Mesenchymal stem cell (in vitro differentiated cells and primary cell): Measurements from ENCODE around the gene PDE2A.

ENCODE experiments used
- DNase-seq: peaks from one replicate; pipeline ENCODE4 v3.0.0-alpha.2; 2013
- H2AFZ ChIP-seq: one replicate; pipeline ENCODE4 v1.6.1; 2013; ENCODE audit warnings: low read depth, mild to moderate bottlenecking, control low read depth, inconsistent platforms, low read length, moderate library complexity
- H2AK5ac ChIP-seq: 2 replicates; pipeline ENCODE4 v1.6.1; 2013; ENCODE audit warnings: low read length, moderate library complexity, mild to moderate bottlenecking, inconsistent platforms; ENCODE audit not compliant: severe bottlenecking
- H2BK120ac ChIP-seq: one replicate; pipeline ENCODE4 v1.6.1; 2013; ENCODE audit warnings: low read depth, mild to moderate bottlenecking, inconsistent platforms, low read length, moderate library complexity
- H2BK12ac ChIP-seq, 2 experiments: one replicate each; pipeline ENCODE4 v1.6.1; 2013; ENCODE audit warnings: inconsistent platforms in 2 of 2, low read length in 2 of 2, mild to moderate bottlenecking in 2 of 2, moderate library complexity in 2 of 2, control low read depth in 1 of 2
- H2BK15ac ChIP-seq: one replicate; pipeline ENCODE4 v1.6.1; 2013; ENCODE audit warnings: mild to moderate bottlenecking, low read depth, inconsistent platforms; ENCODE audit not compliant: poor library complexity, severe bottlenecking
- H2BK5ac ChIP-seq: 2 replicates; pipeline ENCODE4 v1.6.1; 2013; ENCODE audit warnings: low read depth, mild to moderate bottlenecking, low read length, control low read depth, inconsistent platforms; ENCODE audit not compliant: poor library complexity, severe bottlenecking
- H3K14ac ChIP-seq, 2 experiments: one replicate each; pipeline ENCODE4 v1.6.1; 2013; ENCODE audit warnings: inconsistent platforms in 2 of 2, low read length in 2 of 2, control low read depth in 1 of 2, mild to moderate bottlenecking in 1 of 2, moderate library complexity in 1 of 2
- H3K18ac ChIP-seq, 2 experiments: one replicate each; pipeline ENCODE4 v1.6.1; 2013; ENCODE audit warnings: inconsistent platforms in 2 of 2, low read length in 2 of 2, control low read depth in 1 of 2, low read depth in 1 of 2, mild to moderate bottlenecking in 1 of 2
- H3K23ac ChIP-seq, 2 experiments: one replicate each; pipeline ENCODE4 v1.6.1; 2013; ENCODE audit warnings: inconsistent platforms in 2 of 2, low read length in 2 of 2, mild to moderate bottlenecking in 2 of 2, moderate library complexity in 2 of 2, control low read depth in 1 of 2
- H3K27ac ChIP-seq: 2 replicates; pipeline ENCODE4 v1.5.1; 2013; ENCODE audit warnings: mild to moderate bottlenecking, moderate library complexity, low read length, control low read depth, inconsistent platforms; ENCODE audit not compliant: poor library complexity, severe bottlenecking
- H3K27me3 ChIP-seq, 2 experiments: 2 replicates each; pipeline versions ENCODE4 v1.6.1 to v1.7.0; 2013; ENCODE audit warnings: low read length in 2 of 2, mild to moderate bottlenecking in 2 of 2, moderate library complexity in 2 of 2, control low read depth in 1 of 2, inconsistent platforms in 1 of 2; ENCODE audit not compliant: control insufficient read depth in 1 of 2, insufficient read depth in 1 of 2
- H3K36me3 ChIP-seq, 2 experiments: 2 replicates each; pipeline versions ENCODE4 v1.6.1 to v1.7.0; 2013; ENCODE audit warnings: low read length in 2 of 2, control low read depth in 1 of 2, inconsistent platforms in 1 of 2, low read depth in 1 of 2, mild to moderate bottlenecking in 1 of 2; ENCODE audit not compliant: insufficient read depth in 2 of 2, control insufficient read depth in 1 of 2
- H3K4ac ChIP-seq, 2 experiments: one replicate each; pipeline ENCODE4 v1.6.1; 2013; ENCODE audit warnings: inconsistent platforms in 2 of 2, low read length in 2 of 2, mild to moderate bottlenecking in 2 of 2, moderate library complexity in 2 of 2, control low read depth in 1 of 2, low read depth in 1 of 2
- H3K4me1 ChIP-seq: 2 replicates; pipeline ENCODE4 v1.6.1; 2013; ENCODE audit warnings: low read depth, low read length, control low read depth; ENCODE audit not compliant: control insufficient read depth, insufficient read depth
- H3K4me2 ChIP-seq: 2 replicates; pipeline ENCODE4 v1.6.1; 2013; ENCODE audit warnings: low read length, mild to moderate bottlenecking, inconsistent platforms; ENCODE audit not compliant: poor library complexity, severe bottlenecking
- H3K4me3 ChIP-seq, 2 experiments: 2 replicates each; pipeline versions ENCODE4 v1.5.1 to v1.7.0; 2013; ENCODE audit warnings: low read length in 2 of 2, mild to moderate bottlenecking in 2 of 2, control low read depth in 1 of 2, low read depth in 1 of 2; ENCODE audit not compliant: insufficient read depth in 1 of 2
- H3K79me1 ChIP-seq: replicated peaks from 2 replicates; pipeline ENCODE4 v1.6.1; 2013; ENCODE audit warnings: mild to moderate bottlenecking, control low read depth, low read length, inconsistent platforms; ENCODE audit not compliant: poor library complexity, severe bottlenecking
- H3K9ac ChIP-seq: 2 replicates; pipeline ENCODE4 v1.7.0; 2013; ENCODE audit warnings: mild to moderate bottlenecking, low read length, moderate library complexity
- H3K9me3 ChIP-seq: 2 replicates; pipeline ENCODE4 v1.7.0; 2013; ENCODE audit warnings: mild to moderate bottlenecking, low read length; ENCODE audit not compliant: control insufficient read depth
- H4K8ac ChIP-seq: one replicate; pipeline ENCODE4 v1.6.1; 2013; ENCODE audit warnings: inconsistent platforms, mild to moderate bottlenecking, low read length, moderate library complexity
- H4K91ac ChIP-seq: one replicate; pipeline ENCODE4 v1.6.1; 2013; ENCODE audit warnings: mild to moderate bottlenecking, low read length, inconsistent platforms
- WGBS: methylation state at CpG from one replicate; pipeline ENCODE4 v1.1.7; 2013; ENCODE audit warnings: mixed read lengths; 5-methylcytosine and 5-hydroxymethylcytosine counted together

PDE2A gene

DNA sequence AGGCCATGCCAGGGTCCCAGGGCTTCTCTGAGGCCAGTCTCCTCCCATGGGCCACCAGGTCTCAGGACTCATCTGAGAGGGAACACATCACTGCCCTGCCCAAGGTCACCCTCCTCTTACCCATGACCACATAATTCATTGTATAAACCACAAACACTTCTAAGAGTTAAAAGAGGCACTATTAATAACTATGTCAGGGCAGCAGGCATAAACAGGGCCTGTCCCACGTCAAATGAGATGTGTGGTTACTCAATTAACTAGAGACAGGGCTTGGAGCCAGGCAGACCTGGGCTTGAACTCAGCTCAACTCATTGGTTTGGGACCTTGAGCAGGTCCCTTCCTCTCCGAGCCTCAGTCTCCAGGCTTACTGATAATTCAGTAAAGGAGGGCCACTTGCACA, 44.9 kb upstream of the PDE2A start:
- Histone ChIP-seq H3K4me1 (peaks cover 63% of the 10 kb centered on the region), H3K23ac (no peak overlapping the region), H3K36me3 (peaks cover 26 to 30% of the 10 kb centered on the region in 2 experiments), H3K27me3 (no peaks in the 10 kb centered on the region), H2BK5ac (no peak overlapping the region), H2BK12ac (no peak overlapping the region), H3K4me3 (no peak overlapping the region), H3K79me1 (peaks cover 47% of the 10 kb centered on the region), H3K4ac (no peak overlapping the region), H3K27ac (no peak overlapping the region), H3K14ac (no peak overlapping the region), H2BK15ac (no peak overlapping the region), H2BK120ac (no peak overlapping the region), H4K91ac (no peak overlapping the region), H2AFZ (no peak overlapping the region), H3K18ac (no peak overlapping the region), H2AK5ac (no peak overlapping the region), H4K8ac (no peak overlapping the region), H3K9ac (peak overlapping the region; percentile 82), H3K4me2 (no peak overlapping the region), H3K9me3 (no peaks in the 10 kb centered on the region)
- WGBS = 42% methylated on average over 2 of the region's 2 CpGs
- peak; percentile 70 for DNase-seq

DNA sequence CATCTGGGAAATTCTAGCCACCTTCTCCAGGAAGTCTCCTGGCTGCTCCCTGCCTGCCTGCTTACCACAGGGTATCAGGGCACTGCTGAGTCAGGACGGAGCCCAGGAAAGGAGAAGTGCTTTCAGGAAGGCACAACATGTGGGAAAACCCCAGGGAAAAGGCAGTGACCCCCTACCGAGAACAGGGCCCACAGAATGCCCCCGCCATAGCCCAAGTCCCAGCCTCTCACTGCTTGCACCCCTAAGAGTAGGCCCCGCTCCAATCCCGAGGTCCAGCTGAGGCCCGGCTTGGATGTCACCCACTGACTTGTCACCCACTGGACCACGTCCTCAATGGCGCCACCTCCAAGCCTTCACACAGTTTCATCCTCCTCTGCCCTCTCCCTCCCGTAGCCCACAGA, 43.9 kb upstream of the PDE2A start:
- Histone ChIP-seq H3K4me3 (no peak overlapping the region), H3K27ac (no peak overlapping the region), H3K36me3 (peaks cover 26 to 35% of the 10 kb centered on the region in 2 experiments), H3K79me1 (peaks cover 52% of the 10 kb centered on the region), H3K14ac (no peak overlapping the region), H4K8ac (no peak overlapping the region), H3K23ac (no peak overlapping the region), H3K4me1 (peaks cover 56% of the 10 kb centered on the region), H2BK12ac (no peak overlapping the region), H3K9me3 (no peaks in the 10 kb centered on the region), H2BK5ac (no peak overlapping the region), H3K18ac (no peak overlapping the region), H3K4ac (no peak overlapping the region), H2BK120ac (no peak overlapping the region), H2BK15ac (no peak overlapping the region), H3K4me2 (no peak overlapping the region), H3K9ac (no peak overlapping the region), H2AFZ (no peak overlapping the region), H2AK5ac (no peak overlapping the region), H4K91ac (no peak overlapping the region), H3K27me3 (no peaks in the 10 kb centered on the region)
- WGBS = 94% methylated on average over 9 of the region's 9 CpGs
- no peak for DNase-seq

DNA sequence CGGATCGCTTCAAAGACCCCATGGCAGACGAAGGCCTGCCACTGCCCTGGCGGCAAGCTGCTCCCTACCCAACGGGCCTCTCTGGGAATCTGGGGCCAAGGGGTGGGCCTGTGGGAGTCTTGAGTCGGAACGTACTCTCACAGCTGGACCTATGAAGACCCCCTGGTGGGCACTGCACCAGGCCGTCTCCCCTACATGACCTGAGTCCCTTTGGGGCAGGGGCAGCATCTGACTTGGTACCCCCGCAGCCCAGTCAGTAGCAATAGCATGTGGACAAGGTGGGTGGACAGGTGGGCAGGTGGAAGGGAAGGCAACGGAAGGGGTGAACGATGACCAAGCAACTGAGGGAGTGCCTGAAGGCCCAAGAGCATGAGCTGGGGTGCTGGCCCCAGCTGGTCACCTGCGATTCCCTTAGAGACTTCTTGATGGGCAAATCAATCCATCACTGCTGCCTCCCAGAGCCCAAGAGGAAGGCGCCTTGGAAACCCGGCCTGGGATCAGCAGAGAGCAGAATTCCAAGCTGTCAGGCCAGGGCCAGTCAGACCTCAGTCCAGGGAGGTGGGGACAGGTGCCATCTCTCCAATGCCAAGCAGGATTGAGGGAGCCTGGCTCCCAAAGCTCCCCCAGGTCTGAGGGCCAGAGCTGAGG, 42.7 kb upstream of the PDE2A start:
- Histone ChIP-seq H2BK15ac (no peak overlapping the region), H4K8ac (no peak overlapping the region)

GRCh38 chr11:72716290-72716689, 42.1 kb upstream of the PDE2A start:
- H4K8ac ChIP-seq = no peak overlapping the region
- H3K23ac ChIP-seq = no peak overlapping the region
- H3K18ac ChIP-seq = no peak overlapping the region
- no peak overlapping the region for H2AK5ac ChIP-seq
- no peaks in the 10 kb centered on the region for H3K27me3 ChIP-seq
- no peak overlapping the region for H4K91ac ChIP-seq
- H3K27ac ChIP-seq = no peak overlapping the region
- peaks cover 64% of the 10 kb centered on the region for H3K79me1 ChIP-seq
- no peak overlapping the region for H3K4me3 ChIP-seq
- no peak overlapping the region for H2BK5ac ChIP-seq
- H3K4me1 ChIP-seq = peaks cover 51% of the 10 kb centered on the region
- no peak overlapping the region for H3K14ac ChIP-seq
- no peak overlapping the region for H3K4me2 ChIP-seq
- H3K9me3 ChIP-seq = no peaks in the 10 kb centered on the region
- peaks cover 33 to 52% of the 10 kb centered on the region in 2 experiments for H3K36me3 ChIP-seq
- no peak overlapping the region for H2BK15ac ChIP-seq
- no peak overlapping the region for H2BK120ac ChIP-seq
- no peak overlapping the region for H3K4ac ChIP-seq
- WGBS = 76% methylated on average over 7 of the region's 7 CpGs
- H2AFZ ChIP-seq = no peak overlapping the region
- no peak overlapping the region for H2BK12ac ChIP-seq
- no peak overlapping the region for H3K9ac ChIP-seq
- DNase-seq = peak; percentile 24

More for the DNA sequence above, 42.7 kb upstream of the PDE2A start:
- H2BK5ac ChIP-seq = no peak overlapping the region
- H2AFZ ChIP-seq = no peak overlapping the region
- peaks cover 27 to 47% of the 10 kb centered on the region in 2 experiments for H3K36me3 ChIP-seq
- H3K9me3 ChIP-seq = no peaks in the 10 kb centered on the region
- no peaks in the 10 kb centered on the region for H3K27me3 ChIP-seq
- H3K4me1 ChIP-seq = peaks cover 52% of the 10 kb centered on the region
- H3K4me3 ChIP-seq = no peak overlapping the region
- DNase-seq = no peak
- H3K18ac ChIP-seq = no peak overlapping the region
- H3K4me2 ChIP-seq = no peak overlapping the region
- H3K23ac ChIP-seq = no peak overlapping the region
- no peak overlapping the region for H2BK120ac ChIP-seq
- H2AK5ac ChIP-seq = no peak overlapping the region
- peaks cover 59% of the 10 kb centered on the region for H3K79me1 ChIP-seq
- no peak overlapping the region for H4K91ac ChIP-seq
- no peak overlapping the region for H3K4ac ChIP-seq
- no peak overlapping the region for H3K9ac ChIP-seq
- H3K27ac ChIP-seq = no peak overlapping the region
- no peak overlapping the region for H2BK12ac ChIP-seq
- no peak overlapping the region for H3K14ac ChIP-seq
- 96% methylated on average over 14 of the region's 14 CpGs for WGBS
